ENCODE measurements around the gene LRRC45.
A peak's percentile ranks its signal among the peaks of the same experiment; 100 is the strongest.
"Not testable (repeated sequence)": the region's sequence is repeated elsewhere in the genome, so short reads cannot be mapped to it uniquely, and the experiment has no call there.

LRRC45 gene

DNA sequence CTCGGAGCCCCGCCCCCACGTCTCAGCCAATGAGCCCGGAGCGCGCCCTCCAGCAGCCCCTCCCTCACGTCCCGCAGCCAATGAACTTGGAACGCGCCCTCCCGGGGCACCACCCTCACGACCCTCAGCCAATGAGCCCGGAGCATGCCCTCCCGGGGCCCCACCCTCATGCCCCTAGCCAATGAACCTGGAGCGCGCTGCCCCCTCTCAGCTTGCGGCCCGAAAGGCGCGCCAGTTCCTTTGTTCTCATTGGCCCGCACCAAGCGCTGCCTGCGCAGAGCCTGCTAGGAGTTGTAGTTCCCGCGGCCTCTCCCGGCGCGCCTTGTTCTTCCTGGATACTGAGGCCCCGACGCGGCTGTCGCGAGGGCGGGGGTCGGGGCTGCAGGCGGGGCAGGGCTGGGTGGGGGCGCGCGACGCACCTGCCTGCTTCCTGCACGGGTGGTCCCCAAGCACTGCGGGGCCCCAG lies at the start of gene LRRC45:
Gene LRRC45 (plus strand): TSS at position 325 of the 466 bp plus-strand sequence. CDS start 339 bp downstream, outside the sequence.
- peak; percentile 97 for DNase-seq (ENCODE audit: low read depth)

- no peak for DNase-seq (ENCODE audit: low read depth)
Measured at GRCh38 chr17:81973432-81973831, 49.7 kb upstream of the LRRC45 start.

- DNase-seq (ENCODE audit: low read depth) = peak; percentile 35
Measured at GRCh38 chr17:81976332-81977210, 46.5 kb upstream of the LRRC45 start.

DNA sequence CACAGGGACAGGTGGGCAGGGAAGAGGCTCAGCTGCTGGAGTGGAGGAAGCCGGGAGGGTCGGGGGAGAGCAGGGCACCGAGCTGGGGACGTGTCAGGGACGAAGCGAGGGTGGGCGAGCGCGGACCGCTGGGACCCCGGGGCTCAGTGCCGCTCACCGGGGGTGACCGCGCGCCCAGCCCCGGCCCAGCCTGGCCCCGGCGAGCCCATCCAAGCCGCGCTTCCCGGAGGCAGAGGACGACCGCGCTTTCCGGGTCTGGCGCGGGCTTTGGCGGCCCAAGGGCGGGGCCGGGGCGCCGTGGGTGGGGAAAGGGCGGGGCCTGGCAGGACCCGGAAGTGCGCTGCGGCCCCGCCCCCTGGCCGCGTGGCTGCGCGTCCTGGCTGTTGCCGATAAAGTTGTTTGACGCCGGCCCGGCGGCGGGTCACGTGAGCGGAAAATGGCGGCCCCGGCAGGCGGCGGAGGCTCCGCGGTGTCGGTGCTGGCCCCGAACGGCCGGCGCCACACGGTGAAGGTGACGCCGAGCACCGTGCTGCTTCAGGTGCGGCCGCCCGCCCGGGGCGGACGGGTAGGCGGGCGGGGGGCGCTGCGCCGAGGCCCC lies 45.8 kb upstream of the LRRC45 start, which contains the start of gene ASPSCR1:
Gene ASPSCR1 (plus strand): TSS at position 419 of the 598 bp plus-strand sequence. CDS start 18 bp downstream, at position 437.
- peak; percentile 90 for DNase-seq (ENCODE audit: low read depth)

DNA sequence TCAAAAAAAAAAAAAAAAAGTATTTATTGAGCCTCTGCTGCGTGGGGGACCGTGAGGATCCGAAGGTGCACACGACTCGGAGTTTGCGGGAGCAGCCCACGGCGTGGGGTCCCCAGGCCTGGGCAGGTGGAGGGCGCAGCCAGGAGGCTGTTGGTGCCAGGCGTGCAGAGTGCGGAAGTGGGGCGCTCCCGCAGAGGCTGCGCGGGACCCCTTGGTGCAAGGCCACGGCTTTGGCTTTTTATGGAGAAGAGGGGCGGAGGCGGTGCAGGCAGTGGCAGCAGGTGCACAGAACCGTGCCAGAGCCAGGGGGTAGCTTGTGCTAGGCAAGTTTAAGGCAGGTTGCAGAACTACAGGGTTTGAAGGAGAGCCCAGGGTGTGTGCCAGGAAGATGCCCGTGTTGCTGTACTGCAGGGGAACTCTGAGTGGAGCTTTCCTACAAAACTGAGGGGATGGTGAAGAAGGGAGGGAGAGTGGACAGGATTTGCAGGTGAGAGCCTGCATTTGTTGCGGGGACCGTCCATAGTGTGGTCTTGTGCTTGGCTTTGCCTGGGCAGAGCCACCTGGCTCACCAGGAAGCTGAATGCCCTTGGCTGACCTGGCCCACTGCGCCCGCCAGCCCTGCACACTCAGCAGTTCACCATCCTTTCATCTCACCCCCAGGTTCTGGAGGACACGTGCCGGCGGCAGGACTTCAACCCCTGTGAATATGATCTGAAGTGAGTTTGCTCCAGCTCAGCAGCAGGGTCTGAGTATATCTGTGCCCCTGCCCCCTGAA lies 44.4 kb upstream of the LRRC45 start:
- DNase-seq (ENCODE audit: low read depth) = no peak

GRCh38 chr17:81980122-81980521 lies 43.0 kb upstream of the LRRC45 start:
- no peak for DNase-seq (ENCODE audit: low read depth)

GRCh38 chr17:81980707-81981343 lies 42.3 kb upstream of the LRRC45 start:
- DNase-seq (ENCODE audit: low read depth) = no peak

DNA sequence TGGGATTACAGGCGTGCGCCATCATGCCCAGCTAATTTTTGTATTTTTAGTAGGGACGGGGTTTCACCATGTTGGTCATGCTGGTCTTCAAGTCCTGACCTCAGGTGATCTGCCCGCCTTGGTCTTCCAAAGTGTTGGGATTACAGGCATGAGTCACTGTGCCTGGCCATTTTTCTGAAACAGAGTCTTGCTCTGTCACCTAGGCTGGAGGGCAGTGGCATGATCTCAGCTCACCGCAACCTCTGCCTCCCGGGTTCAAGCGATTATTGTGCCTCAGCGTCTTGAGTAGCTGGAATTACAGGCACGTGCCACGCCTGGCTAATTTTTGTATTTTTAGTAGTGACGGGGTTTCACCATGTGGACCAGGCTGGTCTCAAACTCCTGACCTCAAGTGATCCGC lies 41.6 kb upstream of the LRRC45 start:
- DNase-seq (ENCODE audit: low read depth) = not testable (repeated sequence)

GRCh38 chr17:81983011-81983638 lies 40.0 kb upstream of the LRRC45 start:
- no peak for DNase-seq (ENCODE audit: low read depth)

DNA sequence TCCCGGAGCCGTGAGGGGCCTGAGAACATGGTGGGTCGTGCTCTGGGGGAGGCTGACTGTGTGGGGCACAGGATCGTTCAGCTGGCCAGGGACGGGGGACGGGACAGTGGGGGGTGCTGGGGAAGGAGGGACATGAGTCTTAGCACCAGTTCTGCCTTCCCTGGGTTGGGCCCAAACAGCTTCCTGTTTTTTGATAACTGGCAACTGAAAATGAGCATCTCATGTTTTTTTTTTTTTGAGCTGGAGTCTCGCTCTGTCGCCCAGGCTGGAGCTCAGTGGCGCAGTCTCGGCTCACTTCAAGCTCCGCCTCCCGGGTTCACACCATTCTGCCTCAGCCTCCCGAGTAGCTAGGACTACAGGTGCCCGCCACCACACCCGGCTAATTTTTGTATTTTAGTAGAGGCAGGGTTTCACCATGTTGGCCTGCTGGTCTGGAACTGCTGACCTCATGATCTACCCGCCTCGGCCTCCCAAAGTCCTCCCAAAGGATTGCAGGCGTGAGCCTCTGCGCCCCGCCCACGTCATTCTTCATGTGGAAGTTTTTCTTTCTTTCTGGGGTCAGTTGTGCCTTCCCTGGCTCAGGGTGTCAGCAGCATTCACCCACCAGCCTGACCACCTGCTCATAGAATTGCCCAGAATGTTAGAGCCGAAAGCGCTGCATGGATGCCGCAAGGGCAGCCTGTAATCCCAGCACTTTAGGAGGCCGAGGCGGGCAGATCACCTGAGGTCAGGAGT lies 39.3 kb upstream of the LRRC45 start:
- no peak for DNase-seq (ENCODE audit: low read depth)

DNA sequence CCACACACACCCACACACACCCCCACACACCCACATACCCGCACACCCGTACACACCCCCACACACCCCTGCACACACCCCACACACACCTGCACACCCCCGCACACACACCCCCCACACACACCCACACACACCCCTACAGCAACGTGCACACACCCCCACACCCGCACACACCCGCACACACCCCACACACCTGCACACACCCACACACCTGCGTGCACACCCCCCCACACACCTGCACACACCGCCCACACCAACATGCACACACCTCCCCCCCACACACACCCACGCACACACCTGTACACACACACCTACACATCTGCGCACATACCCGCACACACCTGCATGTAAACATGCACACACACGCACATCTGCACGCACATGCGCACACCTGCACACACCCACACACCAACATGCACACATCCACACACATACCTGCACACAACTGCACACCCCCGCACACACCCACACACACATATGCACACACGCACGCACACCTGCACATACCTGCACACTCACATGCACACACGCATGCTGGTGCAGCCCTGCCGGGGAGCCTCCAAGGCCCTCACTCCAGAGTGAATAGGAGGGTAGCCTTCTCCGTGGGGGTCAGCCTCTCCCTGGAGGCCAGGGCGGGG lies 38.2 kb upstream of the LRRC45 start:
- DNase-seq (ENCODE audit: low read depth) = no peak

GRCh38 chr17:81986606-81987005 lies 36.5 kb upstream of the LRRC45 start:
- DNase-seq (ENCODE audit: low read depth) = no peak

GRCh38 chr17:81987161-81987770 lies 35.8 kb upstream of the LRRC45 start:
- DNase-seq (ENCODE audit: low read depth) = no peak

- no peak for DNase-seq (ENCODE audit: low read depth)
Measured at GRCh38 chr17:81990836-81991683, 32.0 kb upstream of the LRRC45 start.

DNA sequence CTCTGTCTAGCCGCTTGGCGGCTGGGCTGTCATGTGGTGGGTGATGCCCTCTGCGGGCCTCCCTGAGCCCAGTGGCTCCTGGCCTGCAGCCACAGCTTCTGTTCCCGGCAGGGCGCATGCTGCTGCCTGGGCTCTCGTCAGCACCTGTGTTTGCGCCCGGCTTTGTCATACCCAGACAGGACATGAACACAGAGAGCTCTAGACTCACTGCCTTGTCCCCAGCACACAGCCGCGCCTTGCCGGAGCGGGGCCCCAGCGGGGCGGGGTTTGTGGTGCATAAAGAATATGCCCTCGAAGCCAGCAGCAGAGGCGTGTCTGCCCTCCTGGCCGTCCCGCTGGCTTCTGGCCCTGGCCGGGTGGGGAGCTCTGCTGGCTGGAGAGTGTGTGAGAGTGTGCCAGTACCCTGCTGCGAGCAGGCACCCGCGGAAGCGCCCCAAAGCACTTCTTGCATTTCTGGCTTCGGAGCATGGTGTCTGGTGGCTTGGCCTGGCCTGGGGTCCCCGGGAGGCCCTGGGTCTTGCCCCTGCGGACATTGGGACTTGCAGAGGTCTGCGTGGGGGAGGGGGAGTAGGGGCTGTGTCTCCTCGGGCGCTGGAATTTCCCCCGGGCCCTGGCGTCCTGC lies 31.3 kb upstream of the LRRC45 start:
- no peak for DNase-seq (ENCODE audit: low read depth)

GRCh38 chr17:81992306-81993102 lies 30.6 kb upstream of the LRRC45 start:
- DNase-seq (ENCODE audit: low read depth) = no peak
